Ishikawa (cell line): ENCODE measurements around the gene NR3C2.

Experiments used
- CEBPB ChIP-seq: IDR thresholded peaks from 2 replicates; pipeline ENCODE4 v1.6.1; 2012
- CREB1 ChIP-seq: IDR thresholded peaks from 2 replicates; pipeline ENCODE4 v1.6.1; 2012; ENCODE audit warnings: low read depth
- EGR1 ChIP-seq: IDR thresholded peaks from 2 replicates; pipeline ENCODE4 v1.6.1; 2012
- EP300 ChIP-seq: IDR thresholded peaks from 2 replicates; pipeline ENCODE4 v1.6.1; 2012; ENCODE audit warnings: borderline replicate concordance
- MAX ChIP-seq: IDR thresholded peaks from 2 replicates; pipeline ENCODE4 v1.6.1; 2012
- RAD21 ChIP-seq: IDR thresholded peaks from 2 replicates; pipeline ENCODE4 v1.6.1; 2012; ENCODE audit warnings: low read depth
- TAF1 ChIP-seq: IDR thresholded peaks from 2 replicates; pipeline ENCODE4 v1.6.1; 2012; ENCODE audit warnings: low read depth, mild to moderate bottlenecking
- TCF12 ChIP-seq: IDR thresholded peaks from 2 replicates; pipeline ENCODE4 v1.6.1; 2012; ENCODE audit warnings: low read depth
- USF1 ChIP-seq: IDR thresholded peaks from 2 replicates; pipeline ENCODE4 v1.6.1; 2012
- YY1 ChIP-seq: IDR thresholded peaks from 2 replicates; pipeline ENCODE4 v1.6.1; 2012; ENCODE audit warnings: low read depth
- ZBTB7A ChIP-seq: IDR thresholded peaks from 2 replicates; pipeline ENCODE4 v1.6.1; 2012; ENCODE audit warnings: low read depth
- TF ChIP-seq, protein P1 (sequence below): IDR thresholded peaks from 2 replicates; pipeline ENCODE4 v1.6.1; 2012; ENCODE audit warnings: low read depth, mild to moderate bottlenecking

DNA sequence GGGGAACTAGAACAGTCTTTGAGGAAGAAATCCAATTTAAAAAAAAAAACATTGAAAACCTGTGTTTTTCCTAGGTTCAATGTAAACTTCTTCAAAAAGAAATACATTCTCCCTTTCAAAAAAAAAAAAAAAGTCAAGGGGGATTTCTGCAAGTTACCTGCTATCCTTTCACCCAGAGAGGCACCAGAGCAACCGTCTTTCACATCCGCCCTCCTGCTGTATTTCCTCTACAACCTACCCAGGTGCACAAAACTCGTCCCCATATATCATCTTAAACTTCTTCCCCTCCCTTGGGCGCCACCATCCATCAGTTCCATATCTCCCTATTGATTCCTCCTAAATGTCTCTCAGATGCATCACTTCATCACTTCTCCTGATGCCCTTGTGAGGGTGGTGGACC lies 74.5 kb downstream of the NR3C2 start:
- TF ChIP-seq RAD21 = no peak
- TF ChIP-seq CREB1 = no peak
- no peak for TF ChIP-seq TCF12
- no peak for TF ChIP-seq TAF1
- TF ChIP-seq YY1 = no peak
- TF ChIP-seq CEBPB = no peak
- TF ChIP-seq, protein P1, sequence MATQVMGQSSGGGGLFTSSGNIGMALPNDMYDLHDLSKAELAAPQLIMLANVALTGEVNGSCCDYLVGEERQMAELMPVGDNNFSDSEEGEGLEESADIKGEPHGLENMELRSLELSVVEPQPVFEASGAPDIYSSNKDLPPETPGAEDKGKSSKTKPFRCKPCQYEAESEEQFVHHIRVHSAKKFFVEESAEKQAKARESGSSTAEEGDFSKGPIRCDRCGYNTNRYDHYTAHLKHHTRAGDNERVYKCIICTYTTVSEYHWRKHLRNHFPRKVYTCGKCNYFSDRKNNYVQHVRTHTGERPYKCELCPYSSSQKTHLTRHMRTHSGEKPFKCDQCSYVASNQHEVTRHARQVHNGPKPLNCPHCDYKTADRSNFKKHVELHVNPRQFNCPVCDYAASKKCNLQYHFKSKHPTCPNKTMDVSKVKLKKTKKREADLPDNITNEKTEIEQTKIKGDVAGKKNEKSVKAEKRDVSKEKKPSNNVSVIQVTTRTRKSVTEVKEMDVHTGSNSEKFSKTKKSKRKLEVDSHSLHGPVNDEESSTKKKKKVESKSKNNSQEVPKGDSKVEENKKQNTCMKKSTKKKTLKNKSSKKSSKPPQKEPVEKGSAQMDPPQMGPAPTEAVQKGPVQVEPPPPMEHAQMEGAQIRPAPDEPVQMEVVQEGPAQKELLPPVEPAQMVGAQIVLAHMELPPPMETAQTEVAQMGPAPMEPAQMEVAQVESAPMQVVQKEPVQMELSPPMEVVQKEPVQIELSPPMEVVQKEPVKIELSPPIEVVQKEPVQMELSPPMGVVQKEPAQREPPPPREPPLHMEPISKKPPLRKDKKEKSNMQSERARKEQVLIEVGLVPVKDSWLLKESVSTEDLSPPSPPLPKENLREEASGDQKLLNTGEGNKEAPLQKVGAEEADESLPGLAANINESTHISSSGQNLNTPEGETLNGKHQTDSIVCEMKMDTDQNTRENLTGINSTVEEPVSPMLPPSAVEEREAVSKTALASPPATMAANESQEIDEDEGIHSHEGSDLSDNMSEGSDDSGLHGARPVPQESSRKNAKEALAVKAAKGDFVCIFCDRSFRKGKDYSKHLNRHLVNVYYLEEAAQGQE = no peak
- TF ChIP-seq ZBTB7A = no peak
- TF ChIP-seq USF1 = no peak
- no peak for TF ChIP-seq EP300
- no peak for TF ChIP-seq MAX
- TF ChIP-seq EGR1 = no peak
